Sigmoid colon (tissue), 4 donors: ENCODE measurements around the gene ACLY.

Experiments used
- CTCF ChIP-seq, 4 experiments: fragments of 450-650 bp in 3 of 4; fragments of 200-600 bp in 1 of 4; IDR thresholded peaks; one replicate each; pipeline ENCODE4 v1.5.1; 2016 to 2019; ENCODE audit warnings: antibody characterized with exemption in 4 of 4, mild to moderate bottlenecking in 3 of 4, moderate library complexity in 2 of 4
- EP300 ChIP-seq, 4 donors: sonication (generic); formaldehyde crosslinking; IDR thresholded peaks; one replicate each; pipeline ENCODE4 v1.6.1; 2017; ENCODE audit warnings: antibody characterized with exemption in 4 of 4
- POLR2A ChIP-seq, 2 donors: fragments of 450-650 bp; IDR thresholded peaks; one replicate each; pipeline ENCODE4 v1.6.1; 2016; ENCODE audit warnings: antibody characterized with exemption in 2 of 2, mild to moderate bottlenecking in 2 of 2, moderate library complexity in 2 of 2
- POLR2AphosphoS5 ChIP-seq, 4 donors: sonication (generic); formaldehyde crosslinking; IDR thresholded peaks; one replicate each; pipeline ENCODE4 v1.6.1; 2017; ENCODE audit warnings: antibody characterized with exemption in 4 of 4

GRCh38 chr17:41896726-41897125, 22.0 kb downstream of the ACLY start:
- TF ChIP-seq CTCF (IDR thresholded peaks at IDR 0.05) (no peak), EP300 (IDR thresholded peaks at IDR 0.05) (no peak), POLR2A (IDR thresholded peaks at IDR 0.05) (no peak), POLR2AphosphoS5 (IDR thresholded peaks at IDR 0.05) (no peak)
